IMR-90 (cell line): ENCODE measurements around the gene QRFP. TPM values are rescaled to one million over a fixed set of nuclear protein-coding genes. Genes with fewer than 3 reads are reported as not detected.

Source experiments
- ATAC-seq: fragments of 200-7000 bp; cut with Tn5 transposase; 2 replicates; pipeline ENCODE4 v1.9.1; 2020; ENCODE audit warnings: low read depth, mild to moderate bottlenecking, moderate library complexity
- BruUV-seq: library from RNA; stranded (reverse); fragments of 400-500 nt; replicated peaks from 2 replicates; lab custom pipeline; 2021; lab: Mats Ljungman, UMichigan
- CTCF ChIA-PET: fragments of 300-600 bp; formaldehyde crosslinking; extraction: SDS; loops from one replicate; lab custom pipeline; 2021; ENCODE audit warnings: antibody characterized with exemption; lab: Yijun Ruan, JAX
- POLR2A ChIA-PET: fragments of 300-600 bp; sonication (Branson Sonifier 250); formaldehyde crosslinking; loops from one replicate; lab custom pipeline; 2022; ENCODE audit warnings: antibody characterized with exemption; ENCODE audit not compliant: unreplicated experiment; lab: Charles Lee
- DNase-seq: peaks from one replicate; pipeline ENCODE4 v3.0.0; 2013
- H2AFZ ChIP-seq: replicated peaks from 2 replicates; pipeline ENCODE3; 2013; ENCODE audit warnings: low read length, mild to moderate bottlenecking; ENCODE audit not compliant: poor library complexity
- H2AK5ac ChIP-seq: 2 replicates; pipeline ENCODE4 v1.6.1; 2013; ENCODE audit warnings: low read depth, low read length, inconsistent platforms
- H2AK9ac ChIP-seq: replicated peaks from 2 replicates; pipeline ENCODE3; 2013; ENCODE audit warnings: mild to moderate bottlenecking, low read depth, low read length, moderate library complexity; ENCODE audit not compliant: poor library complexity
- H2BK120ac ChIP-seq: 2 replicates; pipeline ENCODE4 v1.6.1; 2013; ENCODE audit warnings: low read depth, low read length, inconsistent platforms
- H2BK15ac ChIP-seq: 3 replicates; pipeline ENCODE4 v1.6.1; 2013; ENCODE audit warnings: low read depth, low read length, inconsistent platforms
- H2BK20ac ChIP-seq: 2 replicates; pipeline ENCODE4 v1.6.1; 2013; ENCODE audit warnings: low read depth, mild to moderate bottlenecking, inconsistent platforms, low read length, moderate library complexity
- H2BK5ac ChIP-seq: 2 replicates; pipeline ENCODE4 v1.6.1; 2013; ENCODE audit warnings: mild to moderate bottlenecking, low read depth, low read length, inconsistent platforms; ENCODE audit not compliant: poor library complexity, severe bottlenecking
- H3K14ac ChIP-seq: replicated peaks from 2 replicates; pipeline ENCODE4 v1.6.1; 2013; ENCODE audit warnings: low read depth, low read length, inconsistent platforms
- H3K18ac ChIP-seq: 2 replicates; pipeline ENCODE4 v1.6.1; 2013; ENCODE audit warnings: low read depth, low read length, control low read depth
- H3K23ac ChIP-seq: 2 replicates; pipeline ENCODE4 v1.6.1; 2013; ENCODE audit warnings: low read depth, low read length, inconsistent platforms
- H3K27ac ChIP-seq: 2 replicates; pipeline ENCODE4 v1.5.1; 2013; ENCODE audit warnings: mild to moderate bottlenecking, control low read depth, low read length; ENCODE audit not compliant: insufficient read depth
- H3K27me3 ChIP-seq: 2 replicates; pipeline ENCODE4 v1.6.1; 2013; ENCODE audit warnings: low read length; ENCODE audit not compliant: control insufficient read depth, insufficient read depth
- H3K36me3 ChIP-seq: 2 replicates; pipeline ENCODE4 v1.6.1; 2013; ENCODE audit warnings: low read length, mixed read lengths; ENCODE audit not compliant: control insufficient read depth, insufficient read depth
- H3K4ac ChIP-seq: 2 replicates; pipeline ENCODE4 v1.6.1; 2013; ENCODE audit warnings: low read depth, low read length, inconsistent platforms
- H3K4me1 ChIP-seq: 2 replicates; pipeline ENCODE4 v1.6.1; 2013; ENCODE audit warnings: low read length, mixed read lengths; ENCODE audit not compliant: control insufficient read depth, insufficient read depth
- H3K4me2 ChIP-seq: 2 replicates; pipeline ENCODE4 v1.6.1; 2013; ENCODE audit warnings: low read depth, mild to moderate bottlenecking, control low read depth, low read length, moderate library complexity
- H3K4me3 ChIP-seq: 2 replicates; pipeline ENCODE4 v1.5.1; 2013; ENCODE audit warnings: low read depth, mild to moderate bottlenecking, control low read depth, low read length, moderate library complexity; ENCODE audit not compliant: insufficient read depth
- H3K56ac ChIP-seq: 2 replicates; pipeline ENCODE4 v1.6.1; 2013; ENCODE audit warnings: low read length, inconsistent platforms; ENCODE audit not compliant: insufficient read depth; ENCODE audit errors: extremely low read depth
- H3K79me1 ChIP-seq, 2 experiments: 2 replicates each; pipeline ENCODE4 v1.6.1; 2013; ENCODE audit warnings: low read length in 2 of 2, inconsistent platforms in 1 of 2, low read depth in 1 of 2
- H3K9ac ChIP-seq: 2 replicates; pipeline ENCODE4 v1.6.1; 2013; ENCODE audit warnings: low read depth, low read length, control low read depth
- H3K9me1 ChIP-seq: 2 replicates; pipeline ENCODE4 v1.6.1; 2013; ENCODE audit warnings: low read length, inconsistent platforms; ENCODE audit not compliant: insufficient read depth
- H3K9me3 ChIP-seq: 2 replicates; pipeline ENCODE4 v1.6.1; 2013; ENCODE audit warnings: low read length; ENCODE audit not compliant: control insufficient read depth, insufficient read depth
- H4K20me1 ChIP-seq: 2 replicates; pipeline ENCODE4 v1.6.1; 2013; ENCODE audit warnings: low read length, inconsistent platforms; ENCODE audit not compliant: insufficient read depth
- H4K5ac ChIP-seq: 2 replicates; pipeline ENCODE4 v1.6.1; 2013; ENCODE audit warnings: mild to moderate bottlenecking, low read depth, low read length, control low read depth
- H4K8ac ChIP-seq, 2 experiments: 2 replicates each; pipeline ENCODE4 v1.6.1; 2013; ENCODE audit warnings: low read depth in 2 of 2, low read length in 2 of 2, control low read depth in 1 of 2, inconsistent platforms in 1 of 2
- H4K91ac ChIP-seq: 2 replicates; pipeline ENCODE4 v1.6.1; 2013; ENCODE audit warnings: low read depth, low read length, inconsistent platforms; ENCODE audit not compliant: insufficient read depth
- BHLHE40 ChIP-seq: fragments of 150-350 bp; IDR thresholded peaks from 2 replicates; pipeline ENCODE4 v1.6.1; 2016; ENCODE audit warnings: mild to moderate bottlenecking, low read depth, low read length
- MXI1 ChIP-seq: IDR thresholded peaks from 2 replicates; pipeline ENCODE4 v1.6.1; 2012; ENCODE audit warnings: low read depth, mild to moderate bottlenecking, low read length, moderate library complexity, borderline replicate concordance
- POLR2A ChIP-seq: IDR thresholded peaks from 2 replicates; pipeline ENCODE4 v1.6.1; 2012; ENCODE audit warnings: mild to moderate bottlenecking, low read depth, low read length
- RAD21 ChIP-seq: IDR thresholded peaks from 2 replicates; pipeline ENCODE4 v1.6.1; 2012; ENCODE audit warnings: low read length, improper control_type of control experiment
- RCOR1 ChIP-seq: IDR thresholded peaks from 2 replicates; pipeline ENCODE4 v1.6.1; 2012; ENCODE audit warnings: mild to moderate bottlenecking, low read length, improper control_type of control experiment; ENCODE audit not compliant: insufficient replicate concordance
- RFX5 ChIP-seq: IDR thresholded peaks from 2 replicates; pipeline ENCODE4 v1.8.0; 2012; ENCODE audit warnings: low read depth, mild to moderate bottlenecking, low read length, moderate library complexity
- WGBS, 2 experiments: methylation state at CpG; one replicate each; pipeline versions ENCODE4 v1.1.5 to v1.1.7; 2013; ENCODE audit warnings: missing lambda C conversion rate in 2 of 2; ENCODE audit not compliant: insufficient read length in 1 of 2; ENCODE audit errors: extremely low coverage in 2 of 2; 5-methylcytosine and 5-hydroxymethylcytosine counted together
- dilution Hi-C: fragments of 300-500 bp; cut with HindIII; formaldehyde crosslinking; loops from one replicate; pipeline ENCODE4 v1.14.3; 2018; ENCODE audit warnings: low sequenced_read_pairs; ENCODE audit not compliant: unreplicated experiment
- in situ Hi-C: fragments of 300-500 bp; cut with MboI; formaldehyde crosslinking; loops from 3 replicates; pipeline ENCODE4 v1.14.3; 2019; ENCODE audit warnings: low sequenced_read_pairs, inconsistent platforms, mixed read lengths
- intact Hi-C: fragments of 100-400 bp; cut with micrococcal nuclease; formaldehyde crosslinking; loops from 2 replicates; pipeline ENCODE4 v1.10.0; 2022
- polyA plus RNA-seq, 3 experiments: library from polyadenylated mRNA; depleted of rRNA; stranded (reverse); fragments of >200 nt; gene quantifications; 2 replicates each; pipeline ENCODE4 v1.2.3, GENCODE V29; 2012; ENCODE audit warnings: low replicate concordance in 1 of 3
- total RNA-seq: library from RNA; depleted of rRNA; stranded (reverse); fragments of >200 nt; gene quantifications from 2 replicates; pipeline ENCODE4 v1.2.3, GENCODE V29; 2012
- TF ChIP-seq, protein P1 (sequence below): fragments of 150-350 bp; IDR thresholded peaks from 2 replicates; pipeline ENCODE4 v1.6.1; 2017; ENCODE audit warnings: mild to moderate bottlenecking, antibody characterized with exemption, low read length, low read depth
- TF ChIP-seq, protein P2 (sequence below): fragments of 150-350 bp; IDR thresholded peaks from 2 replicates; pipeline ENCODE4 v1.6.1; 2016; ENCODE audit warnings: low read depth, mild to moderate bottlenecking, low read length, moderate library complexity, borderline replicate concordance

The QRFP gene
- total and polyA plus RNA-seq, 2 of the 4 experiments (the other 2 are of a cell fraction), result not detected

DNA sequence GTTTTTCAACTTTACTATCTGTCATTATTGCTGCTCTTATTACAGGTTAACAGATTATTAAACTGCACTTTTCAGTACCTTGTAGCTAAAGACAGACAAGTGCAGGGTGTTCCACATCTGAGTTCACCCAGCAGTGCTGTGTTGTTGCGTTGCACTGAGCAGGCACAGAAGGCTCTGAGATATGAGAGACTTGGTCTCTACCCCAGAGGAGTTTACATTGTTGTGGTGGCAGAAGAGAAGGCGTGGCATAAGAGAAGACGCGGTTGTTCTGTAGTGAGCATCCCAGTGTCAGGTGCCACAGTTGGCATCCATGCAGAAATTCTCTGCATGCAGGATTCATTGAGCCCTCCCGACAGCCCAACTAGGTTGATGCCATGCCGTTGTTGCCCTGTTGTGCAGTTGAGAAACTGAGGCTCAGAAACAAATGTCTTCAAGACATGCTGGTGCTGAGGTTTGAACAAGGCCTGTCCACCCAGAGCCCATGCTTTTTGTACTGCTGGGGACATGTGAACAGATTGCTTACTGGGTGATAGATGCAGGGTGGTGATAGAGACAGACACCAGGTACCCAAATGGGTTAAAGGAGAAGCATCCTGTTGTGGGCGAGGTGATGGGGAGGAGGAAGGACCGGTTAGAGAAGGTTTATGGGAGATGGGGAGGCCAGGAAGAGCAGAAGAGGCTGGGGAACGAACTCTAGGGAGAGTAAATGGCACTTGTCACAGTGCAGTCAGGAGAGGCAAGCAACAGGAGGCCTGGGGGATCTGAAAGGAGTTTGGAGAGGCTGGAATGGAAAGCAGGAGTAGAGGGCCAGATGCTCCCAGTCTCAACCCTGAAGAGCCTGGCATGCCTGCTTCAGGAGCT is 53.3 kb downstream of the QRFP start:
- Histone ChIP-seq H2BK5ac (peak overlapping the region; percentile 94), H3K14ac (peak overlapping the region; percentile 17; the same call in 1 of the 2 replicates), H2BK120ac (0 out of 2 replicates have a peak overlapping the region, but pooled peaks have one; percentile 7), H3K56ac (no peak overlapping the region), H4K20me1 (peaks cover 84% of the 10 kb centered on the region), H3K79me1 (peaks cover 4 to 59% of the 10 kb centered on the region in 2 experiments; a peak in 2 of 4 replicates), H3K27ac (no peak overlapping the region; the same call in 1 of the 2 replicates), H2BK20ac (no peak overlapping the region), H4K5ac (no peak overlapping the region), H3K9me3 (no peaks in the 10 kb centered on the region), H2AFZ (no peak overlapping the region), H3K18ac (no peak overlapping the region), H3K23ac (peak overlapping the region; percentile 50; the same call in 1 of the 2 replicates), H3K4me2 (peak overlapping the region; percentile 8; the same call in 1 of the 2 replicates), H3K4ac (no peak overlapping the region), H2AK9ac (no peak overlapping the region), H3K27me3 (no peaks in the 10 kb centered on the region), H2AK5ac (0 out of 2 replicates have a peak overlapping the region, but pooled peaks have one; percentile 22), H4K8ac (0 out of 4 replicates have a peak overlapping the region, but pooled peaks of 1 of the 2 experiments have one; percentile 5), H3K36me3 (peaks cover 10% of the 10 kb centered on the region), H4K91ac (no peak overlapping the region), H3K9me1 (peaks cover 28% of the 10 kb centered on the region), H3K4me1 (peaks cover 37% of the 10 kb centered on the region), H3K4me3 (no peak overlapping the region), H2BK15ac (no peak overlapping the region), H3K9ac (no peak overlapping the region)
- no peak for ATAC-seq
- no TSS peak for BruUV-seq
- ChIA-PET CTCF (no interaction called here), POLR2A (no interaction called here)
- dilution Hi-C loops, result no loop called here
- WGBS, 2 experiments, result 96% methylated on average over 6 of the region's 9 CpGs; no CpG with 5 or more reads in 1 of the 2 experiments
- DNase-seq, result no peak
- intact Hi-C loops, result no loop called here
- in situ Hi-C loops, result no loop called here
- no peak for TF ChIP-seq RCOR1
- no peak for TF ChIP-seq MXI1
- no peak for TF ChIP-seq RAD21
- TF ChIP-seq BHLHE40, result no peak
- TF ChIP-seq, protein P1, sequence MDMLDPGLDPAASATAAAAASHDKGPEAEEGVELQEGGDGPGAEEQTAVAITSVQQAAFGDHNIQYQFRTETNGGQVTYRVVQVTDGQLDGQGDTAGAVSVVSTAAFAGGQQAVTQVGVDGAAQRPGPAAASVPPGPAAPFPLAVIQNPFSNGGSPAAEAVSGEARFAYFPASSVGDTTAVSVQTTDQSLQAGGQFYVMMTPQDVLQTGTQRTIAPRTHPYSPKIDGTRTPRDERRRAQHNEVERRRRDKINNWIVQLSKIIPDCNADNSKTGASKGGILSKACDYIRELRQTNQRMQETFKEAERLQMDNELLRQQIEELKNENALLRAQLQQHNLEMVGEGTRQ, result no peak
- TF ChIP-seq POLR2A, result no peak
- TF ChIP-seq RFX5, result no peak
- TF ChIP-seq, protein P2, sequence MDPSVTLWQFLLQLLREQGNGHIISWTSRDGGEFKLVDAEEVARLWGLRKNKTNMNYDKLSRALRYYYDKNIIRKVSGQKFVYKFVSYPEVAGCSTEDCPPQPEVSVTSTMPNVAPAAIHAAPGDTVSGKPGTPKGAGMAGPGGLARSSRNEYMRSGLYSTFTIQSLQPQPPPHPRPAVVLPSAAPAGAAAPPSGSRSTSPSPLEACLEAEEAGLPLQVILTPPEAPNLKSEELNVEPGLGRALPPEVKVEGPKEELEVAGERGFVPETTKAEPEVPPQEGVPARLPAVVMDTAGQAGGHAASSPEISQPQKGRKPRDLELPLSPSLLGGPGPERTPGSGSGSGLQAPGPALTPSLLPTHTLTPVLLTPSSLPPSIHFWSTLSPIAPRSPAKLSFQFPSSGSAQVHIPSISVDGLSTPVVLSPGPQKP, result no peak
